Medulla oblongata (tissue), 1 donor: ENCODE measurements around the gene KIRREL3.

ENCODE experiments used
- DNase-seq: peaks from one replicate; pipeline ENCODE4 v3.0.0-alpha.2; 2015; ENCODE audit errors: extremely low spot score

KIRREL3 gene

GRCh38 chr11:126711977-126712625 is 288.5 kb downstream of the KIRREL3 start:
- DNase-seq: no peak

GRCh38 chr11:126710804-126711399 is 289.7 kb downstream of the KIRREL3 start:
- no peak for DNase-seq

- no peak for DNase-seq
These were observed 293.1 kb downstream of the KIRREL3 start for GRCh38 chr11:126707498-126707897.

GRCh38 chr11:126704096-126704495 is 296.5 kb downstream of the KIRREL3 start:
- no peak for DNase-seq

GRCh38 chr11:126703662-126704061 is 296.9 kb downstream of the KIRREL3 start:
- DNase-seq: peak; percentile 30

- peak; percentile 70 for DNase-seq
These were observed 297.6 kb downstream of the KIRREL3 start for GRCh38 chr11:126702987-126703386.

GRCh38 chr11:126702165-126702720 is 298.3 kb downstream of the KIRREL3 start:
- no peak for DNase-seq

GRCh38 chr11:126701520-126701897 is 299.1 kb downstream of the KIRREL3 start:
- no peak for DNase-seq

GRCh38 chr11:126700768-126701519 is 299.6 kb downstream of the KIRREL3 start:
- DNase-seq: peak; percentile 72

- DNase-seq: no peak
These were observed 302.0 kb downstream of the KIRREL3 start for GRCh38 chr11:126698576-126698975.

GRCh38 chr11:126697936-126698335 is 302.6 kb downstream of the KIRREL3 start:
- DNase-seq: no peak

- DNase-seq: no peak
These were observed 303.6 kb downstream of the KIRREL3 start for GRCh38 chr11:126696982-126697381.

- DNase-seq: no peak
These were observed 305.3 kb downstream of the KIRREL3 start for GRCh38 chr11:126695293-126695692.

GRCh38 chr11:126694065-126694625 is 306.4 kb downstream of the KIRREL3 start:
- peak; percentile 29 for DNase-seq

GRCh38 chr11:126687477-126687876 is 313.1 kb downstream of the KIRREL3 start:
- no peak for DNase-seq

GRCh38 chr11:126686938-126687337 is 313.6 kb downstream of the KIRREL3 start:
- no peak for DNase-seq

- no peak for DNase-seq
These were observed 316.5 kb downstream of the KIRREL3 start for GRCh38 chr11:126683766-126684728.

- DNase-seq: no peak
These were observed 318.0 kb downstream of the KIRREL3 start for GRCh38 chr11:126682590-126682989.

GRCh38 chr11:126680700-126681099 is 319.9 kb downstream of the KIRREL3 start:
- DNase-seq: no peak

GRCh38 chr11:126680131-126680530 is 320.4 kb downstream of the KIRREL3 start:
- no peak for DNase-seq

GRCh38 chr11:126679033-126679432 is 321.5 kb downstream of the KIRREL3 start:
- DNase-seq: no peak
